Measurements from ENCODE around the gene SCD5.

The SCD5 gene

DNA sequence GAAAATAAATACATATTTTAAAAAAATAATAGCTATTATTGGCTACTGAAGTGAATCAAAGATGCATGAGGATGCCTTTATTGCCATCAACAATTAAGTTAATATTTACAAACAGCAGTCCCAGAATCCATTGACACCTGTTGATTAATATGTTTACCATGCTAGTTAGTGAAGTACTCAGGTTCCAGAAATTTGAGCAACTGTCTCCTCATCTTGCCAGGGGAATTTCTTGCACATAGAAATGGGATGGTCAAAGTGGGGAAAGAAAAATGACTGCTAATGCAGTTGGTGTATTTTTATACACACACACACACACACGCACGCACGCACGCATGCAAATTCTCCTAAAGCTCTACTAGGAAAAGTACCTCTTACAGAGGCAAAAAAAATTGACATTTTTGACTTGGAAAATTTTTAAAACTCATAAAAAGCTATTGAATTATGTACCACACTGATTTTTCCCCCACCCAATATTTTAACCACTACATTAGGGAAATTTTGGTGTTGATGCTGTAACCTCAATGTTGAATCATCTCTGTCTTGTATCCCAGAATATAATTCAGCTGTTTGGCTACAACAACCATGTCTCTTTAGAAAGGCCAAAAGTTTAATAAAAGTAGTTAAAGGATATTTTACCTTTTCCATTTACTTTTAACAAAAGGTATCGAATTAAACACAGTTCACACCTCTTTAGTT lies 131.5 kb downstream of the SCD5 start:
- peaks cover 7% of the 10 kb centered on the region for H3K36me3 Mint-ChIP-seq
- peaks cover 16% of the 10 kb centered on the region for H3K9me3 Mint-ChIP-seq
- no peak overlapping the region for H3K27ac Mint-ChIP-seq

GRCh38 chr4:82661181-82661992 lies 137.2 kb downstream of the SCD5 start:
- Mint-ChIP-seq H3K9me3 (no peaks in the 10 kb centered on the region), H3K27me3 (peaks cover 26% of the 10 kb centered on the region), H3K4me1 (no peaks in the 10 kb centered on the region), H3K36me3 (no peaks in the 10 kb centered on the region), H3K27ac (no peak overlapping the region), H3K4me3 (no peak overlapping the region)

More for the DNA sequence above, 131.5 kb downstream of the SCD5 start:
- peaks cover 22% of the 10 kb centered on the region for H3K27me3 Mint-ChIP-seq
- H3K4me1 Mint-ChIP-seq = no peaks in the 10 kb centered on the region
- H3K4me3 Mint-ChIP-seq = no peak overlapping the region

GRCh38 chr4:82652062-82652461 lies 146.5 kb downstream of the SCD5 start:
- Mint-ChIP-seq H3K4me3 (no peak overlapping the region), H3K9me3 (no peaks in the 10 kb centered on the region), H3K27me3 (peaks cover 5% of the 10 kb centered on the region), H3K4me1 (no peaks in the 10 kb centered on the region), H3K27ac (no peak overlapping the region), H3K36me3 (no peaks in the 10 kb centered on the region)

- H3K27ac Mint-ChIP-seq = no peak overlapping the region
Observed at GRCh38 chr4:82650868-82651267, 147.7 kb downstream of the SCD5 start.

GRCh38 chr4:82648356-82648755 lies 150.2 kb downstream of the SCD5 start:
- H3K4me3 Mint-ChIP-seq = no peak overlapping the region
- peaks cover 4% of the 10 kb centered on the region for H3K27me3 Mint-ChIP-seq
- no peaks in the 10 kb centered on the region for H3K9me3 Mint-ChIP-seq
- H3K27ac Mint-ChIP-seq = no peak overlapping the region
- no peaks in the 10 kb centered on the region for H3K4me1 Mint-ChIP-seq
- no peaks in the 10 kb centered on the region for H3K36me3 Mint-ChIP-seq

More at GRCh38 chr4:82650868-82651267, 147.7 kb downstream of the SCD5 start:
- H3K9me3 Mint-ChIP-seq = no peaks in the 10 kb centered on the region
- H3K4me1 Mint-ChIP-seq = no peaks in the 10 kb centered on the region
- no peaks in the 10 kb centered on the region for H3K36me3 Mint-ChIP-seq
- H3K4me3 Mint-ChIP-seq = no peak overlapping the region
- peaks cover 5% of the 10 kb centered on the region for H3K27me3 Mint-ChIP-seq

- Mint-ChIP-seq H3K9me3 (no peaks in the 10 kb centered on the region), H3K4me3 (no peak overlapping the region), H3K36me3 (no peaks in the 10 kb centered on the region), H3K4me1 (no peaks in the 10 kb centered on the region), H3K27me3 (peaks cover 2% of the 10 kb centered on the region), H3K27ac (no peak overlapping the region)
Observed at GRCh38 chr4:82645936-82646565, 152.5 kb downstream of the SCD5 start.

DNA sequence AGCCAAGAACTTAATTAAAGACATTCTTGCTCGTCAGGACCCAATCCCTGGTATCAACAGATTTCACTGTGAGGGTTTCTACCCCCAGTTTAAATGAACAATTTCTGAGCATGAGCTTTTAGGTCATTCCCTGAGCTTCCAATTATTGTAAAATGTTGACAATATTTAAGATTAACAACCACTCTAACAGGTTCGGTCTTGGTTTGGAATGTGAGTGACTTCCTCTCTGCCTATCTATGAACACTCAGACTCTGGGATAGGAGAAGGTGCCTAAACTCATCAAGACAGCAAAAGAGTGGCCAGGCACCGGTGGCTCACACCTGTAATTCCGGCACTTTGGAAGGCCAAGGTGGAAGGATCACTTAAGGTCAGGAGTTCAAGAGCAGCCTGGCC lies 153.9 kb downstream of the SCD5 start:
- Mint-ChIP-seq H3K4me3 (no peak overlapping the region), H3K36me3 (no peaks in the 10 kb centered on the region), H3K27ac (no peak overlapping the region)

GRCh38 chr4:82643994-82644733 lies 154.4 kb downstream of the SCD5 start:
- Mint-ChIP-seq H3K36me3 (no peaks in the 10 kb centered on the region), H3K4me1 (no peaks in the 10 kb centered on the region), H3K27ac (no peak overlapping the region), H3K9me3 (no peaks in the 10 kb centered on the region), H3K4me3 (no peak overlapping the region), H3K27me3 (peaks cover 2% of the 10 kb centered on the region)

More for the DNA sequence above, 153.9 kb downstream of the SCD5 start:
- Mint-ChIP-seq H3K4me1 (no peaks in the 10 kb centered on the region), H3K27me3 (peaks cover 2% of the 10 kb centered on the region), H3K9me3 (no peaks in the 10 kb centered on the region)

DNA sequence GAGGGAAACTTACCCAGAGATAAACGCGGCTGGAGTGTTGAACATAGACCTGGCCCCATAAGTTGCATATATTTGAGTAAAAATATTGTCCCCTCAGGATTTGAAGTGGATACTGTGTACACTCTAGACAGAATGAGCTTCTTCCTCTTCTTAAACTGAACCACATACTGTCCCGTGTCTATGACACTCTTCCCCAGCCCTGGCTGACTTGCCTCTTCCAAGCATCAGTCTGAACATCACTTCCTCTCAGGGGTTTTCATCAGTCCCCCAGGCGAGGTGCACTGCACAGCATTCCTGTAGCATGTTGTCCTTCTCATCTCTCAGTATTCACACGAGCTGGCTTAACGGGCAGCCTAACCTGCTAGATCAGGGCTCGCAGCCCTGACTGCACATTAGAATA lies 156.3 kb downstream of the SCD5 start:
- Mint-ChIP-seq H3K27ac (no peak overlapping the region), H3K36me3 (no peaks in the 10 kb centered on the region), H3K27me3 (peaks cover 2% of the 10 kb centered on the region), H3K9me3 (no peaks in the 10 kb centered on the region), H3K4me3 (no peak overlapping the region), H3K4me1 (no peaks in the 10 kb centered on the region)

GRCh38 chr4:82640540-82640939 lies 158.1 kb downstream of the SCD5 start:
- Mint-ChIP-seq H3K4me3 (no peak overlapping the region), H3K27ac (no peak overlapping the region), H3K27me3 (peaks cover 2% of the 10 kb centered on the region)

GRCh38 chr4:82639971-82640370 lies 158.6 kb downstream of the SCD5 start:
- no peaks in the 10 kb centered on the region for H3K4me1 Mint-ChIP-seq
- no peak overlapping the region for H3K27ac Mint-ChIP-seq
- H3K27me3 Mint-ChIP-seq = peaks cover 2% of the 10 kb centered on the region

More at GRCh38 chr4:82640540-82640939, 158.1 kb downstream of the SCD5 start:
- Mint-ChIP-seq H3K36me3 (no peaks in the 10 kb centered on the region), H3K4me1 (no peaks in the 10 kb centered on the region), H3K9me3 (no peaks in the 10 kb centered on the region)

GRCh38 chr4:82638479-82638878 lies 160.1 kb downstream of the SCD5 start:
- no peak overlapping the region for H3K27ac Mint-ChIP-seq

More at GRCh38 chr4:82639971-82640370, 158.6 kb downstream of the SCD5 start:
- Mint-ChIP-seq H3K4me3 (no peak overlapping the region), H3K36me3 (no peaks in the 10 kb centered on the region), H3K9me3 (no peaks in the 10 kb centered on the region)

GRCh38 chr4:82630079-82630478 lies 168.5 kb downstream of the SCD5 start:
- Mint-ChIP-seq H3K36me3 (no peaks in the 10 kb centered on the region), H3K27ac (no peak overlapping the region), H3K9me3 (peaks cover 5% of the 10 kb centered on the region), H3K4me1 (no peaks in the 10 kb centered on the region), H3K27me3 (peaks cover 1% of the 10 kb centered on the region), H3K4me3 (no peak overlapping the region)

More at GRCh38 chr4:82638479-82638878, 160.1 kb downstream of the SCD5 start:
- Mint-ChIP-seq H3K36me3 (no peaks in the 10 kb centered on the region), H3K4me3 (no peak overlapping the region), H3K27me3 (peaks cover 2% of the 10 kb centered on the region), H3K9me3 (no peaks in the 10 kb centered on the region), H3K4me1 (no peaks in the 10 kb centered on the region)

DNA sequence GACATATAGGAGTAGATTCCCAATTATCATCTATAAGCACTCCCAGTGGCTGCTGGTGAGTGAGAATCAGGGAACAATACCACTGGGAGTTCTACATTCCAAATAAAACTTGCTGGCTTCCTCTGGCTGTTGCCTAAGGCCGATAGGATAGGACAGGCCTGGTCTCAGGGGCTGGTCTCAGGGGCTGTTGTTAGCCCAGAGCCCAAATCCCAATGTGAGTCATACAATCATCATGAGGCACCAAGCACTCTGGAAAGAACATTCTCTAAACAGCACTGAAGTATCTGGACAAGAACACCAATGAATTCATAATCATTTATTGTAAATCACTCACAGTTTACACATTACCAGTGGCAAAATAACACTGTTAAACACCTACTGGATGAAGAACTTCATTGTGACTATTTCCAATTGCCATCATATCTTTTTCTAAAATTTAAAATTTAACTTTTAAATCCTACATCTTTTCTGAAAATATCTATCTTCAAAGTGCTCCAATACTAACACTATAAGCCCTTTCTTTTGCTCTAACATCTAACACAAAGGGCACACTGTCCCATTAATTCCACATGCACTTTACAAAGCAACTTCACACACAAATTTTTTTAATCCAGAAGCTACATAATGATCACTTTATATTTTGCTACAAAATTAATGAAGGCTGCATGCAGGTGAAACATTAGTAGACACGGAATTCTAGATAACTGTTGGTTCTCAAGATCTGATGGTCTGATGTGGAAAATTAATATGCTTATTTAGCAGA lies 169.2 kb downstream of the SCD5 start:
- peaks cover 5% of the 10 kb centered on the region for H3K9me3 Mint-ChIP-seq
- no peak overlapping the region for H3K27ac Mint-ChIP-seq
- no peak overlapping the region for H3K4me3 Mint-ChIP-seq
- no peaks in the 10 kb centered on the region for H3K36me3 Mint-ChIP-seq
- peaks cover 1% of the 10 kb centered on the region for H3K27me3 Mint-ChIP-seq
- H3K4me1 Mint-ChIP-seq = no peaks in the 10 kb centered on the region

All from activated naive CD4-positive, alpha-beta T cell treated with anti-CD3 and anti-CD28 coated beads, Interleukin-2, amount 50 U/mL, for 24 hours (primary cell).